Measurements from ENCODE around the gene TRPM1. TPM values are rescaled to one million over a fixed set of nuclear protein-coding genes. Genes with fewer than 3 reads are reported as not detected.

TRPM1 gene
- total RNA-seq, 1 donor from 2014 or later: not detected

- intact Hi-C loops (cut with DNase I): no loop called here
- peak; percentile 83 for ATAC-seq
- no peak for DNase-seq (ENCODE audit: low spot score)
These were observed 38.6 kb downstream of the TRPM1 start for GRCh38 chr15:31062911-31063310.

- intact Hi-C loops (cut with DNase I): no loop called here
- no peak for DNase-seq (ENCODE audit: low spot score)
- ATAC-seq: no peak
These were observed 39.1 kb downstream of the TRPM1 start for GRCh38 chr15:31062310-31062847.

GRCh38 chr15:31060429-31061140 lies 40.9 kb downstream of the TRPM1 start:
- intact Hi-C loops (cut with DNase I): no loop called here
- DNase-seq (ENCODE audit: low spot score) (no peak), ATAC-seq (no peak)

GRCh38 chr15:31058236-31058962 lies 43.1 kb downstream of the TRPM1 start:
- DNase-seq (ENCODE audit: low spot score) (no peak), ATAC-seq (no peak)
- intact Hi-C loops (cut with DNase I): no loop called here

GRCh38 chr15:31051496-31052080 lies 49.9 kb downstream of the TRPM1 start:
- DNase-seq (ENCODE audit: low spot score): no peak
- intact Hi-C loops (cut with DNase I): no loop called here
- ATAC-seq: no peak

GRCh38 chr15:31050953-31051352 lies 50.6 kb downstream of the TRPM1 start:
- intact Hi-C loops (cut with DNase I): no loop called here
- ATAC-seq (no peak), DNase-seq (ENCODE audit: low spot score) (no peak)

- DNase-seq (ENCODE audit: low spot score) (no peak), ATAC-seq (no peak)
- intact Hi-C loops (cut with DNase I): no loop called here
These were observed 51.6 kb downstream of the TRPM1 start for GRCh38 chr15:31049682-31050615.

- intact Hi-C loops (cut with DNase I): no loop called here
- ATAC-seq: peak; percentile 13
These were observed 52.4 kb downstream of the TRPM1 start for GRCh38 chr15:31049111-31049510.

GRCh38 chr15:31047437-31047836 lies 54.1 kb downstream of the TRPM1 start:
- ATAC-seq: no peak

More at GRCh38 chr15:31049111-31049510, 52.4 kb downstream of the TRPM1 start:
- no peak for DNase-seq (ENCODE audit: low spot score)

GRCh38 chr15:31046759-31047359 lies 54.7 kb downstream of the TRPM1 start:
- no peak for DNase-seq (ENCODE audit: low spot score)
- intact Hi-C loops (cut with DNase I): no loop called here
- ATAC-seq: no peak

More at GRCh38 chr15:31047437-31047836, 54.1 kb downstream of the TRPM1 start:
- intact Hi-C loops (cut with DNase I): no loop called here
- DNase-seq (ENCODE audit: low spot score): no peak

GRCh38 chr15:31045606-31046005 lies 55.9 kb downstream of the TRPM1 start:
- ATAC-seq (no peak), DNase-seq (ENCODE audit: low spot score) (no peak)
- intact Hi-C loops (cut with DNase I): no loop called here

- DNase-seq (ENCODE audit: low spot score): no peak
These were observed 58.8 kb downstream of the TRPM1 start for GRCh38 chr15:31042751-31043150.

GRCh38 chr15:31041610-31042009 lies 59.9 kb downstream of the TRPM1 start:
- DNase-seq (ENCODE audit: low spot score) (no peak), ATAC-seq (no peak)
- intact Hi-C loops (cut with DNase I): no loop called here

More at GRCh38 chr15:31042751-31043150, 58.8 kb downstream of the TRPM1 start:
- no peak for ATAC-seq
- intact Hi-C loops (cut with DNase I): no loop called here

- no peak for ATAC-seq
These were observed 60.9 kb downstream of the TRPM1 start for GRCh38 chr15:31040611-31041010.

GRCh38 chr15:31039961-31040360 lies 61.6 kb downstream of the TRPM1 start:
- intact Hi-C loops (cut with DNase I): no loop called here
- ATAC-seq (no peak), DNase-seq (ENCODE audit: low spot score) (no peak)

More at GRCh38 chr15:31040611-31041010, 60.9 kb downstream of the TRPM1 start:
- intact Hi-C loops (cut with DNase I): no loop called here
- DNase-seq (ENCODE audit: low spot score): no peak

- DNase-seq (ENCODE audit: low spot score) (no peak), ATAC-seq (no peak)
- intact Hi-C loops (cut with DNase I): no loop called here
These were observed 63.6 kb downstream of the TRPM1 start for GRCh38 chr15:31037731-31038477.

- DNase-seq (ENCODE audit: low spot score): no peak
- no peak for ATAC-seq
- intact Hi-C loops (cut with DNase I): no loop called here
These were observed 64.7 kb downstream of the TRPM1 start for GRCh38 chr15:31036783-31037182.

GRCh38 chr15:31035610-31036009 lies 65.9 kb downstream of the TRPM1 start:
- ATAC-seq: no peak
- intact Hi-C loops (cut with DNase I): no loop called here
- DNase-seq (ENCODE audit: low spot score): no peak

All from sciatic nerve (tissue), 2 donors.